H9 (cell line): Measurements from ENCODE around the gene CCL4L2. TPM values are rescaled to one million over a fixed set of nuclear protein-coding genes. Genes with fewer than 3 reads are reported as not detected.
"Not testable (repeated sequence)": the region's sequence is repeated elsewhere in the genome, so short reads cannot be mapped to it uniquely, and the experiment has no call there.

ENCODE experiments used
- DNase-seq: peaks from one replicate; pipeline ENCODE4 v3.0.0-alpha.2; 2017
- H2AFZ ChIP-seq: one replicate; pipeline ENCODE4 v1.6.1; 2013; ENCODE audit warnings: mild to moderate bottlenecking, low read length, control low read depth, moderate library complexity
- H2AK5ac ChIP-seq: 2 replicates; pipeline ENCODE4 v1.6.1; 2013; ENCODE audit warnings: low read length, control low read depth, mixed read lengths; ENCODE audit not compliant: insufficient read length
- H2BK120ac ChIP-seq: one replicate; pipeline ENCODE4 v1.6.1; 2013; ENCODE audit warnings: low read depth, mild to moderate bottlenecking, low read length, control low read depth, inconsistent platforms; ENCODE audit not compliant: poor library complexity, severe bottlenecking
- H2BK12ac ChIP-seq: 2 replicates; pipeline ENCODE4 v1.6.1; 2013; ENCODE audit warnings: low read length, control low read depth, mixed read lengths, low read depth; ENCODE audit not compliant: insufficient read length
- H2BK15ac ChIP-seq: 2 replicates; pipeline ENCODE4 v1.6.1; 2013; ENCODE audit warnings: low read depth, low read length, control low read depth
- H2BK20ac ChIP-seq: one replicate; pipeline ENCODE4 v1.6.1; 2013; ENCODE audit warnings: low read depth, mild to moderate bottlenecking, low read length, control low read depth, inconsistent platforms; ENCODE audit not compliant: poor library complexity, severe bottlenecking
- H2BK5ac ChIP-seq: 2 replicates; pipeline ENCODE4 v1.6.1; 2013; ENCODE audit warnings: low read length, control low read depth, mixed read lengths; ENCODE audit not compliant: insufficient read length
- H3K14ac ChIP-seq: 2 replicates; pipeline ENCODE4 v1.6.1; 2013; ENCODE audit warnings: low read length, control low read depth; ENCODE audit not compliant: insufficient read depth
- H3K18ac ChIP-seq: 2 replicates; pipeline ENCODE4 v1.6.1; 2013; ENCODE audit warnings: low read depth, mild to moderate bottlenecking, mixed read lengths, low read length, control low read depth; ENCODE audit not compliant: insufficient read length
- H3K23ac ChIP-seq: 2 replicates; pipeline ENCODE4 v1.6.1; 2013; ENCODE audit warnings: low read length, control low read depth, mixed read lengths, low read depth; ENCODE audit not compliant: insufficient read length
- H3K23me2 ChIP-seq: 2 replicates; pipeline ENCODE4 v1.6.1; 2013; ENCODE audit warnings: low read depth, mild to moderate bottlenecking, mixed read lengths, low read length, control low read depth; ENCODE audit not compliant: insufficient read length, poor library complexity, severe bottlenecking
- H3K27ac ChIP-seq: 2 replicates; pipeline ENCODE4 v1.5.1; 2013; ENCODE audit warnings: low read length, control low read depth, mixed read lengths, low read depth; ENCODE audit not compliant: insufficient read length
- H3K27me3 ChIP-seq: 2 replicates; pipeline ENCODE4 v1.6.1; 2013; ENCODE audit warnings: low read length, control low read depth, inconsistent platforms; ENCODE audit not compliant: insufficient read depth
- H3K4ac ChIP-seq: 2 replicates; pipeline ENCODE4 v1.6.1; 2013; ENCODE audit warnings: low read depth, mild to moderate bottlenecking, control low read depth, inconsistent platforms, low read length, moderate library complexity
- H3K4me1 ChIP-seq: 2 replicates; pipeline ENCODE4 v1.6.1; 2013; ENCODE audit warnings: low read length, control low read depth, inconsistent platforms; ENCODE audit not compliant: insufficient read depth
- H3K4me2 ChIP-seq: 2 replicates; pipeline ENCODE4 v1.6.1; 2013; ENCODE audit warnings: low read length, control low read depth, mixed read lengths; ENCODE audit not compliant: insufficient read length, insufficient read depth
- H3K56ac ChIP-seq: 2 replicates; pipeline ENCODE4 v1.6.1; 2013; ENCODE audit warnings: low read depth, mild to moderate bottlenecking, mixed read lengths, low read length, control low read depth; ENCODE audit not compliant: insufficient read length
- H3K79me1 ChIP-seq: 2 replicates; pipeline ENCODE4 v1.6.1; 2013; ENCODE audit warnings: low read depth, mild to moderate bottlenecking, moderate library complexity, low read length, control low read depth, inconsistent platforms; ENCODE audit not compliant: insufficient read depth, poor library complexity, severe bottlenecking
- H3K79me2 ChIP-seq: 2 replicates; pipeline ENCODE4 v1.6.1; 2013; ENCODE audit warnings: low read length, control low read depth, inconsistent platforms; ENCODE audit not compliant: insufficient read depth
- H3K9ac ChIP-seq: 2 replicates; pipeline ENCODE4 v1.6.1; 2013; ENCODE audit warnings: low read length, control low read depth, mixed read lengths; ENCODE audit not compliant: insufficient read length; ENCODE audit errors: extremely low read depth
- H3K9me3 ChIP-seq: one replicate; pipeline ENCODE4 v1.6.1; 2013; ENCODE audit warnings: low read depth, low read length, inconsistent platforms; ENCODE audit not compliant: control insufficient read depth
- H3T11ph ChIP-seq: one replicate; pipeline ENCODE4 v1.6.1; 2013; ENCODE audit warnings: mild to moderate bottlenecking, low read length, control low read depth, inconsistent platforms
- H4K20me1 ChIP-seq: one replicate; pipeline ENCODE4 v1.6.1; 2013; ENCODE audit not compliant: control insufficient read depth, insufficient read length, insufficient read depth
- H4K5ac ChIP-seq: 2 replicates; pipeline ENCODE4 v1.6.1; 2013; ENCODE audit warnings: low read depth, mild to moderate bottlenecking, mixed read lengths, low read length, control low read depth; ENCODE audit not compliant: insufficient read length
- H4K8ac ChIP-seq: replicated peaks from 2 replicates; pipeline ENCODE4 v1.6.1; 2013; ENCODE audit warnings: low read length, control low read depth, mixed read lengths, low read depth; ENCODE audit not compliant: insufficient read length
- H4K91ac ChIP-seq: 2 replicates; pipeline ENCODE4 v1.6.1; 2013; ENCODE audit warnings: low read depth, mild to moderate bottlenecking, moderate library complexity, mixed read lengths, low read length, control low read depth; ENCODE audit not compliant: insufficient read length
- H3K27ac Mint-ChIP-seq, 3 experiments: 2 replicates in 2 of 3; 3 replicates in 1 of 3; pipeline ENCODE4 v1.8.0; 2020 to 2021; ENCODE audit warnings: mixed read lengths in 3 of 3, mild to moderate bottlenecking in 1 of 3, moderate library complexity in 1 of 3
- H3K27me3 Mint-ChIP-seq: 2 replicates; pipeline ENCODE4 v1.8.0; 2021; ENCODE audit warnings: low read depth, mild to moderate bottlenecking, moderate library complexity, mixed read lengths
- H3K36me3 Mint-ChIP-seq, 3 experiments: 2 replicates in 2 of 3; 3 replicates in 1 of 3; pipeline ENCODE4 v1.8.0; 2020 to 2021; ENCODE audit warnings: low read depth in 3 of 3, mixed read lengths in 3 of 3; ENCODE audit not compliant: insufficient read depth in 1 of 3
- H3K4me1 Mint-ChIP-seq, 2 experiments: 2 replicates each; pipeline ENCODE4 v1.8.0; 2020; ENCODE audit warnings: mixed read lengths in 2 of 2
- H3K4me3 Mint-ChIP-seq, 2 experiments: 2 replicates in 1 of 2; 3 replicates in 1 of 2; pipeline ENCODE4 v1.8.0; 2020 to 2021; ENCODE audit warnings: mild to moderate bottlenecking in 2 of 2, mixed read lengths in 2 of 2, moderate library complexity in 1 of 2
- H3K9me3 Mint-ChIP-seq, 2 experiments: 2 replicates in 1 of 2; 3 replicates in 1 of 2; pipeline ENCODE4 v1.8.0; 2020; ENCODE audit warnings: mild to moderate bottlenecking in 2 of 2, mixed read lengths in 2 of 2, moderate library complexity in 1 of 2
- WGBS: extraction: QIAGEN DNeasy Blood & Tissue Kit; methylation state at CpG from one replicate; pipeline ENCODE4 v1.1.7; 2013; ENCODE audit warnings: missing lambda C conversion rate, low lambda C conversion rate, mixed read lengths; ENCODE audit not compliant: insufficient read length; ENCODE audit errors: extremely low coverage; 5-methylcytosine and 5-hydroxymethylcytosine counted together
- total RNA-seq: library from RNA; stranded (reverse); gene quantifications from 2 replicates; pipeline ENCODE4 v1.2.1, GENCODE V29; 2021

Gene CCL4L2
- total RNA-seq, 1 experiment from 2014 or later = not detected

DNA sequence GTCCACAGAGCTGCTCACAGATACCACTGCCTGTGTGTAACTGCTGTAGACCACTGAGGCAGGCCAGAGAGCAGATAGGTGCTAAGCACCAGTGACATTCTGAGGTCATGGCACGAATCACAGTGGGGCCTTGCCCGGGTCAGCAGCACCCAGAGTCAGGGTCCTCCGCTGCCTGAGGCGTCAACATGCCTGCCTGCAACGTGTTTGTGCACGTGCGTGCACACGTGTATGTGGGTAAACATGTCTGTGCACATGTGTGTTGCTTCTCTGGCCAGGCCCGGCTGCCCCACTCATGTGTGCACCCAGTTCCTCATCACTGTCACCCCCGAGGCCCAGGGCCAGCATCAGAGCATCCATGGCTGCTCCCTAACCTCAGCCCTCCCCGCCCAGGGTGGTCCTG lies 34.3 kb upstream of the CCL4L2 start, which contains the start of gene TBC1D3B:
TSS of gene TBC1D3B (minus strand) at position 101 of the 400 bp plus-strand sequence. CDS start 1,586 bp downstream, outside the sequence.
- not testable (repeated sequence) for H2BK20ac ChIP-seq, H4K5ac ChIP-seq, H3K56ac ChIP-seq, H2BK15ac ChIP-seq, H3K4me2 ChIP-seq, H3K79me1 ChIP-seq, H2BK5ac ChIP-seq, H3K27ac ChIP-seq, H3K9me3 Mint-ChIP-seq, H3K36me3 Mint-ChIP-seq, H3K79me2 ChIP-seq, H4K91ac ChIP-seq, H3K14ac ChIP-seq, DNase-seq, H3K4ac ChIP-seq, H3K27me3 ChIP-seq, H3K4me3 Mint-ChIP-seq, H2BK120ac ChIP-seq, H3T11ph ChIP-seq, H3K4me1 ChIP-seq, H3K23me2 ChIP-seq, H4K8ac ChIP-seq, H3K4me1 Mint-ChIP-seq, H4K20me1 ChIP-seq, H3K23ac ChIP-seq, H2BK12ac ChIP-seq, H3K27ac Mint-ChIP-seq, H3K9ac ChIP-seq, H3K9me3 ChIP-seq, H2AK5ac ChIP-seq, H2AFZ ChIP-seq, H3K18ac ChIP-seq
- peaks cover 13% of the 10 kb centered on the region for H3K27me3 Mint-ChIP-seq
- no CpG with 5 or more reads among the region's 11 CpGs for WGBS

GRCh38 chr17:36181446-36182175 lies 29.3 kb upstream of the CCL4L2 start:
- H3K27ac Mint-ChIP-seq, H4K5ac ChIP-seq, H3K79me1 ChIP-seq, H3K9ac ChIP-seq, H3K4me1 ChIP-seq, H3K14ac ChIP-seq, H3K4me2 ChIP-seq, H2BK12ac ChIP-seq, H3K4me1 Mint-ChIP-seq, H3K9me3 ChIP-seq, H3K27me3 ChIP-seq, H3K18ac ChIP-seq, H3K79me2 ChIP-seq, H4K91ac ChIP-seq, H4K8ac ChIP-seq, H2BK15ac ChIP-seq, H2AFZ ChIP-seq, H3K36me3 Mint-ChIP-seq, H3T11ph ChIP-seq, H2BK20ac ChIP-seq, H2BK5ac ChIP-seq, H4K20me1 ChIP-seq, H3K27ac ChIP-seq, H3K4ac ChIP-seq, H3K23ac ChIP-seq, H2BK120ac ChIP-seq, H2AK5ac ChIP-seq, H3K9me3 Mint-ChIP-seq, H3K56ac ChIP-seq: not testable (repeated sequence)
- DNase-seq = peak; percentile 28
- H3K27me3 Mint-ChIP-seq = peaks cover 42% of the 10 kb centered on the region
- H3K23me2 ChIP-seq = peaks cover 15% of the 10 kb centered on the region
- peak overlapping the region; percentile 72 to 84; a peak in 4 of 5 replicates for H3K4me3 Mint-ChIP-seq
- no CpG with 5 or more reads among the region's 6 CpGs for WGBS
